Measurements from ENCODE around the gene UBE2G1.
A peak's percentile ranks its signal among the peaks of the same experiment; 100 is the strongest.
"Not testable (repeated sequence)": the region's sequence is repeated elsewhere in the genome, so short reads cannot be mapped to it uniquely, and the experiment has no call there.

Gene UBE2G1

GRCh38 chr17:4366327-4367063 is at the start of gene UBE2G1:
TSS of gene UBE2G1 (minus strand) at chr17:4366675. CDS start at chr17:4366316, 359 bp downstream.
- DNase-seq = peak; percentile 99

GRCh38 chr17:4412933-4413831 is 46.7 kb upstream of the UBE2G1 start:
- peak; percentile 84 for DNase-seq

- DNase-seq = no peak
These were observed 44.7 kb upstream of the UBE2G1 start for GRCh38 chr17:4411201-4411600.

- DNase-seq = no peak
These were observed 43.2 kb upstream of the UBE2G1 start for GRCh38 chr17:4409659-4410058.

GRCh38 chr17:4407851-4408250 is 41.4 kb upstream of the UBE2G1 start:
- DNase-seq = no peak

GRCh38 chr17:4407216-4407615 is 40.7 kb upstream of the UBE2G1 start:
- DNase-seq = no peak

GRCh38 chr17:4406386-4406785 is 39.9 kb upstream of the UBE2G1 start:
- no peak for DNase-seq

GRCh38 chr17:4405699-4406098 is 39.2 kb upstream of the UBE2G1 start:
- DNase-seq = no peak

- no peak for DNase-seq
These were observed 38.7 kb upstream of the UBE2G1 start for GRCh38 chr17:4405038-4405669.

- no peak for DNase-seq
These were observed 31.4 kb upstream of the UBE2G1 start for GRCh38 chr17:4397840-4398239.

GRCh38 chr17:4395111-4395478 is 28.6 kb upstream of the UBE2G1 start:
- DNase-seq = no peak

- no peak for DNase-seq
These were observed 28.0 kb upstream of the UBE2G1 start for GRCh38 chr17:4394208-4395110.

- DNase-seq = no peak
These were observed 27.3 kb upstream of the UBE2G1 start for GRCh38 chr17:4393806-4394205.

- no peak for DNase-seq
These were observed 22.6 kb upstream of the UBE2G1 start for GRCh38 chr17:4389079-4389478.

GRCh38 chr17:4387137-4387536 is 20.7 kb upstream of the UBE2G1 start:
- DNase-seq = no peak

GRCh38 chr17:4386406-4386805 is 19.9 kb upstream of the UBE2G1 start:
- no peak for DNase-seq

GRCh38 chr17:4381690-4382671 is 15.5 kb upstream of the UBE2G1 start:
- DNase-seq = no peak

GRCh38 chr17:4378626-4379025 is 12.2 kb upstream of the UBE2G1 start:
- DNase-seq = no peak

GRCh38 chr17:4377247-4377646 is 10.8 kb upstream of the UBE2G1 start:
- not testable (repeated sequence) for DNase-seq

GRCh38 chr17:4375796-4376440 is 9.4 kb upstream of the UBE2G1 start:
- DNase-seq = not testable (repeated sequence)

Data from CD4-positive, alpha-beta T cell treated with Interleukin-15 for 1 hour (primary cell).